NCI-H1436 treated with DMSO at 0.1 percent for 48 hours (cell line): ENCODE data around the gene DNAH14.
"Not testable (repeated sequence)": the region's sequence is repeated elsewhere in the genome, so short reads cannot be mapped to it uniquely, and the experiment has no call there.

ENCODE experiments used
- DNase-seq: peaks from one replicate; lab custom pipeline; 2025; lab: John Stamatoyannopoulos, UW

The DNAH14 gene

GRCh38 chr1:224921354-224921753 lies 8.1 kb upstream of the DNAH14 start:
- no peak for DNase-seq

GRCh38 chr1:224922404-224923164 lies 6.9 kb upstream of the DNAH14 start:
- no peak for DNase-seq

- DNase-seq = no peak
Observed at GRCh38 chr1:224923726-224924125, 5.7 kb upstream of the DNAH14 start.

GRCh38 chr1:224927631-224928030 lies 1.8 kb upstream of the DNAH14 start:
- not testable (repeated sequence) for DNase-seq

- no peak for DNase-seq
Observed at GRCh38 chr1:224928906-224929305, 569 bp upstream of the DNAH14 start.

GRCh38 chr1:224931605-224932004 lies 2.1 kb downstream of the DNAH14 start:
- no peak for DNase-seq

GRCh38 chr1:224932607-224933249 lies 3.3 kb downstream of the DNAH14 start:
- no peak for DNase-seq

- no peak for DNase-seq
Observed at GRCh38 chr1:224933584-224933983, 4.1 kb downstream of the DNAH14 start.

GRCh38 chr1:224938652-224939051 lies 9.2 kb downstream of the DNAH14 start:
- DNase-seq = no peak

- DNase-seq = no peak
Observed at GRCh38 chr1:224939844-224940425, 10.5 kb downstream of the DNAH14 start.

- not testable (repeated sequence) for DNase-seq
Observed at GRCh38 chr1:224940735-224941134, 11.3 kb downstream of the DNAH14 start.

GRCh38 chr1:224945651-224946348 lies 16.3 kb downstream of the DNAH14 start:
- not testable (repeated sequence) for DNase-seq

GRCh38 chr1:224946349-224946691 lies 16.8 kb downstream of the DNAH14 start:
- not testable (repeated sequence) for DNase-seq

- no peak for DNase-seq
Observed at GRCh38 chr1:224957696-224958095, 28.2 kb downstream of the DNAH14 start.

GRCh38 chr1:224958490-224958889 lies 29.0 kb downstream of the DNAH14 start:
- no peak for DNase-seq

- DNase-seq = no peak
Observed at GRCh38 chr1:224959115-224959514, 29.6 kb downstream of the DNAH14 start.

- DNase-seq = no peak
Observed at GRCh38 chr1:224959656-224960055, 30.2 kb downstream of the DNAH14 start.

GRCh38 chr1:224980181-224980580 lies 50.7 kb downstream of the DNAH14 start:
- DNase-seq = no peak

- DNase-seq = not testable (repeated sequence)
Observed at GRCh38 chr1:224981922-224982354, 52.5 kb downstream of the DNAH14 start.

GRCh38 chr1:224988042-224988441 lies 58.6 kb downstream of the DNAH14 start:
- no peak for DNase-seq

GRCh38 chr1:224989615-224990014 lies 60.1 kb downstream of the DNAH14 start:
- no peak for DNase-seq

- DNase-seq = not testable (repeated sequence)
Observed at GRCh38 chr1:224991550-224991949, 62.1 kb downstream of the DNAH14 start.

GRCh38 chr1:224995602-224996001 lies 66.1 kb downstream of the DNAH14 start:
- no peak for DNase-seq
